Measurements from ENCODE around the gene STARD3.

DNA sequence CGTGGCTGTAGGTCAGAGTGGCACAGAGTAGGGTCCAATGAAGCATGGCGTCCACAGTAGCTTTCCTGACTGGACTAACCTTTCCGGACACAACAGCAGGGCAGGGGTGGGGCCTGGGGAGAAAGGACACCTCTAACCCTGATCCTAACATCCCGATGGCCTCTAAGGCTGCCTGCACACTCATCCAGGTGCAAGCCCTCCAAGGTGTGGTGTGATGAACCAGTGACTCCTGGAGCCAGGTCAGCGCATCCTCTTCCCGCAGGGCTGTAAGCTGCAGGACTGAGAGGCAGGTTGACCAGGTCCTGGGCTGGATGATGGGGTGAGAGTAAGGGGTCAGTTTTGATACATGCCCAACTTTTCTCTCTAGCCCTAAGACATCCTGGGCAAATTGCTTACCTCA, 59.8 kb downstream of the STARD3 start:
- TF ChIP-seq EZH2 (IDR thresholded peaks at IDR 0.05; ENCODE audit: borderline replicate concordance) = no peak
- TF ChIP-seq CTCF (IDR thresholded peaks at IDR 0.05; ENCODE audit: poor library complexity) = no peak

Measured in hepatocyte (in vitro differentiated cells).